HepG2 (cell line): ENCODE measurements around the gene TMEM225B. TPM values are rescaled to one million over a fixed set of nuclear protein-coding genes. Genes with fewer than 3 reads are reported as not detected.

Experiments
- ATAC-seq: fragments of 200-7000 bp; cut with Tn5 transposase; 3 replicates; pipeline ENCODE4 v1.9.1; 2020; ENCODE audit warnings: mild to moderate bottlenecking, moderate library complexity
- BruUV-seq: library from RNA; stranded (reverse); fragments of 400-500 nt; replicated peaks from 2 replicates; lab custom pipeline; 2021; lab: Mats Ljungman, UMichigan
- CTCF ChIA-PET: fragments of 300-600 bp; formaldehyde crosslinking; extraction: SDS; loops from one replicate; lab custom pipeline; 2021; ENCODE audit warnings: low total read pairs, inconsistent platforms, low intra/inter-chr PET ratio; lab: Yijun Ruan, JAX
- POLR2A ChIA-PET: fragments of 350-600 bp; sonication (Branson Sonifier 250); formaldehyde crosslinking; loops from one replicate; lab custom pipeline; 2020; ENCODE audit warnings: antibody characterized with exemption, inconsistent platforms; lab: Yijun Ruan, JAX
- DNase-seq: peaks from one replicate; pipeline ENCODE4 v3.0.0-alpha.2; 2015; ENCODE audit warnings: low spot score
- FAIRE-seq: peaks from 3 replicates; lab custom pipeline; 2011; peaks lifted over from hg19 to GRCh38; lab: Jason Lieb, UNC
- H2AFZ ChIP-seq: one replicate; pipeline ENCODE4 v1.6.1; 2011; ENCODE audit warnings: low read length, inconsistent platforms
- H3K27ac ChIP-seq: fragments of 300-600 bp; 3 replicates; pipeline ENCODE4 v1.8.0; 2011; ENCODE audit warnings: mixed run types, mild to moderate bottlenecking, mixed read lengths, low read length, inconsistent platforms; ENCODE audit not compliant: insufficient read depth; ENCODE audit errors: extremely low read length
- H3K27me3 ChIP-seq, 2 experiments: fragments of 200-600 bp in 1 of 2; 2 replicates in 1 of 2; 3 replicates in 1 of 2; pipeline versions ENCODE4 v1.6.0 to v1.8.0; 2011; ENCODE audit warnings: low read length in 2 of 2, mild to moderate bottlenecking in 2 of 2, moderate library complexity in 2 of 2, inconsistent platforms in 1 of 2; ENCODE audit not compliant: insufficient read depth in 2 of 2, control insufficient read depth in 1 of 2
- H3K36me3 ChIP-seq, 2 experiments: fragments of 200-600 bp in 1 of 2; replicated peaks in 1 of 2; 2 replicates in 1 of 2; 3 replicates in 1 of 2; pipeline versions ENCODE4 v1.5.1 to v1.8.0; 2011; ENCODE audit warnings: low read length in 2 of 2, inconsistent platforms in 1 of 2; ENCODE audit not compliant: insufficient read depth in 2 of 2, control insufficient read depth in 1 of 2
- H3K4me1 ChIP-seq: 2 replicates; pipeline ENCODE4 v1.5.1; 2012; ENCODE audit warnings: low read length, inconsistent platforms; ENCODE audit not compliant: insufficient read depth
- H3K4me2 ChIP-seq: 2 replicates; pipeline ENCODE4 v1.6.0; 2011; ENCODE audit warnings: low read depth, low read length, inconsistent platforms
- H3K4me3 ChIP-seq, 3 experiments: fragments of 200-600 bp in 1 of 3; sonication (generic), shearing (Covaris generic) in 1 of 3; replicated peaks in 1 of 3; 2 replicates each; pipeline ENCODE4 v1.5.1; 2011 to 2016; ENCODE audit warnings: low read length in 3 of 3, inconsistent platforms in 2 of 3, low read depth in 2 of 3, mild to moderate bottlenecking in 2 of 3, control low read depth in 1 of 3, mixed read lengths in 1 of 3; ENCODE audit not compliant: insufficient read depth in 1 of 3
- H3K79me2 ChIP-seq: one replicate; pipeline ENCODE4 v1.6.1; 2011; ENCODE audit warnings: low read length, inconsistent platforms; ENCODE audit not compliant: insufficient read depth
- H3K9ac ChIP-seq: 2 replicates; pipeline ENCODE4 v1.6.0; 2011; ENCODE audit warnings: mild to moderate bottlenecking, low read depth, low read length, inconsistent platforms; ENCODE audit not compliant: insufficient read depth
- H3K9me3 ChIP-seq: 2 replicates; pipeline ENCODE4 v1.5.1; 2012; ENCODE audit warnings: mild to moderate bottlenecking, low read length
- H4K20me1 ChIP-seq: 2 replicates; pipeline ENCODE4 v1.6.0; 2011; ENCODE audit warnings: inconsistent platforms, mild to moderate bottlenecking, low read length, moderate library complexity; ENCODE audit not compliant: insufficient read depth
- ATAD3A ChIP-seq: sonication (generic); formaldehyde crosslinking; IDR thresholded peaks from 2 replicates; pipeline ENCODE4 v1.4.0; 2020; ENCODE audit warnings: missing genetic modification reagents
- POLR2G ChIP-seq: fragments of 200-400 bp; formaldehyde crosslinking; IDR thresholded peaks from 2 replicates; pipeline ENCODE4 v1.6.1; 2018; ENCODE audit warnings: mild to moderate bottlenecking, low read depth, low read length, moderate library complexity
- WGBS: methylation state at CpG from one replicate; pipeline ENCODE4 v1.1.6; 2017; ENCODE audit warnings: low lambda C conversion rate; 5-methylcytosine and 5-hydroxymethylcytosine counted together
- in situ Hi-C: cut with HindIII; loops from 2 replicates; pipeline ENCODE4 v1.10.0; 2017; ENCODE audit warnings: low pct_unique_long_range_greater_than_20kb; ENCODE audit not compliant: extremely low pct_ligation_motif_present
- intact Hi-C: fragments of 100-400 bp; cut with micrococcal nuclease; formaldehyde crosslinking; loops from one replicate; pipeline ENCODE4 v1.10.0; 2022; ENCODE audit not compliant: unreplicated experiment
- polyA plus RNA-seq, 8 experiments: library from polyadenylated mRNA; depleted of rRNA in 3 of 8; stranded (reverse) in 7 of 8; unstranded in 1 of 8; fragments of >200 nt; fragmentation: Illumina TruSeq in 4 of 8; extraction: Trizol in 4 of 8; gene quantifications; 2 replicates each; pipeline versions ENCODE4 v1.2.1 to v1.2.3, GENCODE V29; 2011 to 2016; ENCODE audit warnings: low read depth in 4 of 8, missing spikeins in 1 of 8, mixed read lengths in 1 of 8; ENCODE audit not compliant: insufficient read depth in 1 of 8
- total RNA-seq, 5 experiments: library from RNA; depleted of rRNA; stranded (reverse); fragments of >200 nt; fragmentation: Illumina TruSeq; extraction: Trizol; gene quantifications; 2 replicates each; pipeline ENCODE4 v1.2.3, GENCODE V29; 2016; ENCODE audit warnings: low read depth in 1 of 5
- TF ChIP-seq, protein P1 (sequence below), 2 experiments: fragments of 450-650 bp in 1 of 2; sonication (generic) in 1 of 2; formaldehyde crosslinking in 1 of 2; IDR thresholded peaks; 2 replicates each; pipeline versions ENCODE4 v1.6.1 to v1.8.0; 2016 to 2022; ENCODE audit warnings: antibody characterized with exemption in 1 of 2, mild to moderate bottlenecking in 1 of 2, missing genetic modification reagents in 1 of 2

Gene TMEM225B
- total and polyA plus RNA-seq, 2 of the 13 experiments (the other 11 are each of a cell fraction or from before 2014, with no cell fraction given): 0.78 to 0.95 TPM

- ChIA-PET CTCF (no interaction called here), POLR2A (interaction anchor here (1.4 kb wide), 1 partner anchor 21 kb away, joined by 17 read pairs; the partner anchor contains the start of gene ZNF655)
- peaks cover 5% of the 10 kb centered on the region; the same call in 1 of the 2 replicates for H3K4me1 ChIP-seq
- intact Hi-C loops: no loop called here
- H3K36me3 ChIP-seq: 0 out of 5 replicates have a peak, but pooled peaks cover 0 to 3% of the 10 kb centered on the region in 2 experiments
- BruUV-seq: no TSS peak
- peak overlapping the region in 1 of 3 experiments; percentile 64; a peak in 1 of 6 replicates for H3K4me3 ChIP-seq
- H3K27me3 ChIP-seq: no peaks in the 10 kb centered on the region
- H2AFZ ChIP-seq: no peak overlapping the region
- peak overlapping the region; percentile 80; the same call in 1 of the 2 replicates for H3K4me2 ChIP-seq
- in situ Hi-C loops: no loop called here
- H3K27ac ChIP-seq: no peak overlapping the region
- no peaks in the 10 kb centered on the region for H4K20me1 ChIP-seq
- FAIRE-seq: no peak
- no peak for DNase-seq
- no peaks in the 10 kb centered on the region for H3K79me2 ChIP-seq
- ATAC-seq: no peak
- no peaks in the 10 kb centered on the region for H3K9me3 ChIP-seq
- 86% methylated on average over 10 of the region's 10 CpGs for WGBS
- H3K9ac ChIP-seq: no peak overlapping the region
- TF ChIP-seq POLR2G (peak; percentile 18; the same call in 1 of the 2 replicates), ATAD3A (CRISPR knock-in tag) (no peak)
- TF ChIP-seq, protein P1, sequence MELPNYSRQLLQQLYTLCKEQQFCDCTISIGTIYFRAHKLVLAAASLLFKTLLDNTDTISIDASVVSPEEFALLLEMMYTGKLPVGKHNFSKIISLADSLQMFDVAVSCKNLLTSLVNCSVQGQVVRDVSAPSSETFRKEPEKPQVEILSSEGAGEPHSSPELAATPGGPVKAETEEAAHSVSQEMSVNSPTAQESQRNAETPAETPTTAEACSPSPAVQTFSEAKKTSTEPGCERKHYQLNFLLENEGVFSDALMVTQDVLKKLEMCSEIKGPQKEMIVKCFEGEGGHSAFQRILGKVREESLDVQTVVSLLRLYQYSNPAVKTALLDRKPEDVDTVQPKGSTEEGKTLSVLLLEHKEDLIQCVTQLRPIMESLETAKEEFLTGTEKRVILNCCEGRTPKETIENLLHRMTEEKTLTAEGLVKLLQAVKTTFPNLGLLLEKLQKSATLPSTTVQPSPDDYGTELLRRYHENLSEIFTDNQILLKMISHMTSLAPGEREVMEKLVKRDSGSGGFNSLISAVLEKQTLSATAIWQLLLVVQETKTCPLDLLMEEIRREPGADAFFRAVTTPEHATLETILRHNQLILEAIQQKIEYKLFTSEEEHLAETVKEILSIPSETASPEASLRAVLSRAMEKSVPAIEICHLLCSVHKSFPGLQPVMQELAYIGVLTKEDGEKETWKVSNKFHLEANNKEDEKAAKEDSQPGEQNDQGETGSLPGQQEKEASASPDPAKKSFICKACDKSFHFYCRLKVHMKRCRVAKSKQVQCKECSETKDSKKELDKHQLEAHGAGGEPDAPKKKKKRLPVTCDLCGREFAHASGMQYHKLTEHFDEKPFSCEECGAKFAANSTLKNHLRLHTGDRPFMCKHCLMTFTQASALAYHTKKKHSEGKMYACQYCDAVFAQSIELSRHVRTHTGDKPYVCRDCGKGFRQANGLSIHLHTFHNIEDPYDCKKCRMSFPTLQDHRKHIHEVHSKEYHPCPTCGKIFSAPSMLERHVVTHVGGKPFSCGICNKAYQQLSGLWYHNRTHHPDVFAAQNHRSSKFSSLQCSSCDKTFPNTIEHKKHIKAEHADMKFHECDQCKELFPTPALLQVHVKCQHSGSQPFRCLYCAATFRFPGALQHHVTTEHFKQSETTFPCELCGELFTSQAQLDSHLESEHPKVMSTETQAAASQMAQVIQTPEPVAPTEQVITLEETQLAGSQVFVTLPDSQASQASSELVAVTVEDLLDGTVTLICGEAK (IDR thresholded peaks at IDR 0.05): peak; percentile 55
- TF ChIP-seq, protein P1 (CRISPR knock-in tag; IDR thresholded peaks at IDR 0.05): no peak
Measured at GRCh38 chr7:99579281-99579955, 18.6 kb upstream of the TMEM225B start.
